Caco-2 (cell line): Measurements from ENCODE around the gene CCT7. TPM values are rescaled to one million over a fixed set of nuclear protein-coding genes. Genes with fewer than 3 reads are reported as not detected.

Source experiments
- BruUV-seq: library from RNA; stranded (reverse); fragments of 400-500 nt; replicated peaks from 2 replicates; lab custom pipeline; 2021; lab: Mats Ljungman, UMichigan
- CTCF ChIA-PET: fragments of 300-600 bp; sonication (Branson Sonifier 250); formaldehyde crosslinking; loops from one replicate; lab custom pipeline; 2022; ENCODE audit warnings: antibody characterized with exemption; lab: Charles Lee
- POLR2A ChIA-PET: fragments of 300-600 bp; sonication (Branson Sonifier 250); formaldehyde crosslinking; loops from one replicate; lab custom pipeline; 2022; ENCODE audit warnings: antibody characterized with exemption; lab: Charles Lee
- DNase-seq, 2 experiments: peaks; one replicate each; pipeline versions ENCODE4 v3.0.0 to v3.0.0-alpha.2; 2020 to 2022
- H3K27me3 ChIP-seq: replicated peaks from 2 replicates; pipeline ENCODE4 v1.6.0; 2011; ENCODE audit warnings: low read length; ENCODE audit not compliant: control insufficient read depth, insufficient read depth
- H3K36me3 ChIP-seq: 2 replicates; pipeline ENCODE4 v1.5.1; 2011; ENCODE audit warnings: low read length; ENCODE audit not compliant: control insufficient read depth, insufficient read depth
- H3K4me1 ChIP-seq: fragments of 250-450 bp; sonication (Bioruptor Pico); 2 replicates; pipeline ENCODE4 v1.5.1; 2020; ENCODE audit warnings: mild to moderate bottlenecking
- H3K4me3 ChIP-seq: 2 replicates; pipeline ENCODE4 v1.5.1; 2011; ENCODE audit warnings: low read depth, mild to moderate bottlenecking, control low read depth, low read length
- H3K9me3 ChIP-seq: fragments of 250-450 bp; sonication (Bioruptor Pico); 2 replicates; pipeline ENCODE4 v1.5.1; 2020; ENCODE audit warnings: mild to moderate bottlenecking, moderate library complexity
- H3K27ac Mint-ChIP-seq: one replicate; pipeline ENCODE4 v1.8.0; 2022; ENCODE audit warnings: mixed read lengths; ENCODE audit not compliant: unreplicated experiment
- H3K27me3 Mint-ChIP-seq: one replicate; pipeline ENCODE4 v1.8.0; 2022; ENCODE audit warnings: mixed read lengths; ENCODE audit not compliant: insufficient read depth, unreplicated experiment
- H3K36me3 Mint-ChIP-seq: one replicate; pipeline ENCODE4 v1.8.0; 2022; ENCODE audit warnings: mild to moderate bottlenecking, mixed read lengths; ENCODE audit not compliant: insufficient read depth, unreplicated experiment
- H3K4me1 Mint-ChIP-seq: one replicate; pipeline ENCODE4 v1.8.0; 2022; ENCODE audit warnings: low read depth, mixed read lengths; ENCODE audit not compliant: unreplicated experiment
- H3K4me3 Mint-ChIP-seq: one replicate; pipeline ENCODE4 v1.8.0; 2022; ENCODE audit warnings: mild to moderate bottlenecking, moderate library complexity, mixed read lengths; ENCODE audit not compliant: unreplicated experiment
- H3K9me3 Mint-ChIP-seq: one replicate; pipeline ENCODE4 v1.8.0; 2022; ENCODE audit warnings: mixed read lengths; ENCODE audit not compliant: unreplicated experiment
- intact Hi-C: fragments of 100-400 bp; cut with micrococcal nuclease; formaldehyde crosslinking; loops from one replicate; pipeline ENCODE4 v1.10.0; 2022; ENCODE audit not compliant: unreplicated experiment
- total RNA-seq: library from RNA; stranded (reverse); gene quantifications from 2 replicates; pipeline ENCODE4 v1.2.3, GENCODE V29; 2022
- TF ChIP-seq, protein P1 (sequence below), 2 experiments: fragments of 200-600 bp in 1 of 2; IDR thresholded peaks; 1 replicate in 1 of 2; 2 replicates in 1 of 2; pipeline versions ENCODE4 v1.5.1 to v1.8.0; 2011 to 2022; ENCODE audit warnings: antibody characterized with exemption in 1 of 2, control low read depth in 1 of 2, inconsistent platforms in 1 of 2, low read depth in 1 of 2, low read length in 1 of 2, mild to moderate bottlenecking in 1 of 2, moderate library complexity in 1 of 2; ENCODE audit not compliant: insufficient read depth in 1 of 2, severe bottlenecking in 1 of 2, unreplicated experiment in 1 of 2

CCT7 gene
- total RNA-seq, 1 experiment from 2014 or later: 450 TPM

DNA sequence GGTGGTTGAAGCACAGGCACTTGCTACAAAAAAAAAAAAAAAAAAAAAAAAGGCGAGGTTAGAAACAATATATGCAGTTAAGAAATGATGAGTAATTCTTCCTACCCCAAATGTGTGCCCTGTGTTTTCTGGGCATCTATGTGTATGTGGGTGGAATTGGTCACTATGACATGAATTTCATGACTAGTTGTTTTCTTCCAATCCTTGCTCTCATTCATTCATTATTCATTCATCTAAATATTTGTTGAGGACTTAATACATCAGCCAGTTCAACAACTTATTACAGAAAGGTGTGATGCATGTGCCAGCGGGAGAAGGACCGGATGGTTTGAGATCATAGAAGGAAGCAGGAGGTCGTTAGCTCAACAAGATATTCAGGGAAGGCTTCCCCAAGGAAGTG, 67.5 kb downstream of the CCT7 start:
- ChIA-PET CTCF (interaction anchor here (0.8 kb wide), 1 partner anchor 11 kb away, joined by 3 read pairs; no protein-coding TSS in a partner anchor), POLR2A (no interaction called here)
- no peaks in the 10 kb centered on the region for H3K9me3 ChIP-seq
- no peak for DNase-seq
- Mint-ChIP-seq H3K27me3 (peaks cover 12% of the 10 kb centered on the region), H3K4me3 (no peak overlapping the region), H3K36me3 (no peaks in the 10 kb centered on the region), H3K4me1 (no peaks in the 10 kb centered on the region), H3K9me3 (no peaks in the 10 kb centered on the region), H3K27ac (no peak overlapping the region)
- TF ChIP-seq, protein P1, sequence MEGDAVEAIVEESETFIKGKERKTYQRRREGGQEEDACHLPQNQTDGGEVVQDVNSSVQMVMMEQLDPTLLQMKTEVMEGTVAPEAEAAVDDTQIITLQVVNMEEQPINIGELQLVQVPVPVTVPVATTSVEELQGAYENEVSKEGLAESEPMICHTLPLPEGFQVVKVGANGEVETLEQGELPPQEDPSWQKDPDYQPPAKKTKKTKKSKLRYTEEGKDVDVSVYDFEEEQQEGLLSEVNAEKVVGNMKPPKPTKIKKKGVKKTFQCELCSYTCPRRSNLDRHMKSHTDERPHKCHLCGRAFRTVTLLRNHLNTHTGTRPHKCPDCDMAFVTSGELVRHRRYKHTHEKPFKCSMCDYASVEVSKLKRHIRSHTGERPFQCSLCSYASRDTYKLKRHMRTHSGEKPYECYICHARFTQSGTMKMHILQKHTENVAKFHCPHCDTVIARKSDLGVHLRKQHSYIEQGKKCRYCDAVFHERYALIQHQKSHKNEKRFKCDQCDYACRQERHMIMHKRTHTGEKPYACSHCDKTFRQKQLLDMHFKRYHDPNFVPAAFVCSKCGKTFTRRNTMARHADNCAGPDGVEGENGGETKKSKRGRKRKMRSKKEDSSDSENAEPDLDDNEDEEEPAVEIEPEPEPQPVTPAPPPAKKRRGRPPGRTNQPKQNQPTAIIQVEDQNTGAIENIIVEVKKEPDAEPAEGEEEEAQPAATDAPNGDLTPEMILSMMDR (IDR thresholded peaks at IDR 0.05; ENCODE audit: insufficient read depth in 1 of 2, low read depth in 1 of 2, low read length in 1 of 2, severe bottlenecking in 1 of 2, unreplicated experiment in 1 of 2): no peak
- no peak overlapping the region for H3K4me3 ChIP-seq
- no peaks in the 10 kb centered on the region for H3K36me3 ChIP-seq
- H3K4me1 ChIP-seq: no peaks in the 10 kb centered on the region
- BruUV-seq: no TSS peak
- H3K27me3 ChIP-seq: peaks cover 1% of the 10 kb centered on the region
- intact Hi-C loops: no loop called here

Other genes with a start within 250 kb of the CCT7 start
- gene SFXN5, start 162.6 kb upstream of the CCT7 start, total RNA-seq: 26.8 and 31.3 TPM in 2 replicates
- gene RAB11FIP5, start 121.4 kb upstream of the CCT7 start, total RNA-seq: 17.3 and 17.4 TPM in 2 replicates
- gene NOTO, start 31.7 kb upstream of the CCT7 start, total RNA-seq: 0.12 TPM in 1 of 2 replicates, not detected in the other
- 53.1 and 65.8 TPM in 2 replicates for gene SMYD5, start 20.1 kb upstream of the CCT7 start, total RNA-seq
- 24.1 and 25.4 TPM in 2 replicates for gene PRADC1, start 1.1 kb upstream of the CCT7 start, total RNA-seq
- gene FBXO41, start 50.2 kb downstream of the CCT7 start, total RNA-seq: 11.6 and 12.1 TPM in 2 replicates
- gene EGR4, start 59.2 kb downstream of the CCT7 start, total RNA-seq: 0.30 TPM in 1 of 2 replicates, not detected in the other
- 7.4 and 9.2 TPM in 2 replicates for gene ALMS1, start 151.5 kb downstream of the CCT7 start, total RNA-seq